H4 (cell line): ENCODE measurements around the gene SNRNP48. TPM values are rescaled to one million over a fixed set of nuclear protein-coding genes. Genes with fewer than 3 reads are reported as not detected.

Experiments
- DNase-seq: peaks from one replicate; pipeline ENCODE4 v3.0.0-alpha.2; 2015; ENCODE audit warnings: low spot score
- total RNA-seq: library from RNA; depleted of rRNA; stranded (reverse); fragments of >200 nt; shearing (Covaris generic); gene quantifications from 2 replicates; pipeline ENCODE4 v1.2.3, GENCODE V29; 2014; rRNA removed

Gene SNRNP48
- total RNA-seq, 1 experiment from 2014 or later: 6.4 TPM

DNA sequence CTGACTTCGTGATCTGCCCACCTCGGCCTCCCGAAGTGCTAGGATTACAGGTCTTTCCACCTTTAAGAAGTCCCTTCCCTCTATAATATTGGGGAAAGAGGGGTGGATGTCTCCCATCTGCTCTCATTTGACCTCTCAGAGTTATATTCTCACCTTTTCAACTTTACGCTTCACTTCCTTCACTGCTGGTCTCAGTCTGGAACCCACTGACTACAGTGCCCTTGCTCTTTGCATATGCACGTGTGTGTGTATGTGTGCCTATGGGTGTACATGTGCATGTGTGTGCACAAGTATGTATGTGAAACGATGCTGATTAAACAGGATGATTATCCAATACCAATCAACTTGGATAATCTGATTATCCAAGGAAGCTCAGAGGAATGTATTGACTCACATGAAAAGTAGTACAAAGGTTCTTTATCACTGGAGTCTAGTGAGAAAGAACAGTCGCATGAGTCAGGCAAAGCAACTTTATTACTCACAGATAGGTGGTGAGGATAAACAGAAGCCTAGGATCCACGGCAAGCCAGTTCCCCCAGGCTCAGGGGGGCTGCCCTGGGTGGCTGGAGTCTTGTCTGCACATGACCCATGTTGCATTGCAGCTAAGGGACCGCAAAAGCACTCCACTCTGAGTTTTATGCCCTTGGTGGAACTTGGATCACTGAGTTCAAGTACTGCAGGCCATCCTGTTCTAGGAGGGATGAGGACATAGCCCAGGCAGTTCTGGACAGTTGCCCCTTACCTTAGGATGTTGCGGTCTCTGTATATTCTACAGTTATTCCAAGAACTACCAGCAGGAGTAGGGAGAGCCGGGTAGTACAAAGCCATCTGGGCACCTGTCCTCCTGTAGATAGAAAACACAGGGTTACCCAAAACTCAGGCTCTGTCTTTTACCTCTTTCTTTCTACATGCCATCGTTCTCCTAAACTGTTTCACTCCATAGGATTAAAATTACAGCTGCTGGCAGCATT, 50.9 kb downstream of the SNRNP48 start:
- no peak for DNase-seq

DNA sequence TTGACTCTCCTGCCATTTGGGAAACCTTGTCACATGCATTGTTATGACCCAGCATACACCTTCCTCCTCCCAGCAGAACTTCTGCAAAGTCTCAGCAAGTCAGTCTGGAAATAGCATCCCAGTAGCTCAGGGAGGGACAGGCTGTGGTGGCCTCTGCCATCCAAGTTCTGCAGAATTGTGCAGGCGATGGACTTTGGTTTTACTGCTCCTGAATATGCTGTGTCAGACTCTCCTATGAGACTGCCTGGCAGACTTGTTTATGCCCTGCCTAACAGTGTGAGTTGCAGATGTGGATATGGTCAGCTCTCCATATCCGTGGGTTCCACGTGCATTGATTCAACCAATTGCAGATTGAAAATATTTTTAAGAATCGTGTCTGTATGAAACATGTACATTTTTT, 52.8 kb downstream of the SNRNP48 start:
- no peak for DNase-seq

- DNase-seq: no peak
Measured at GRCh38 chr6:7644417-7644816, 54.4 kb downstream of the SNRNP48 start.

DNA sequence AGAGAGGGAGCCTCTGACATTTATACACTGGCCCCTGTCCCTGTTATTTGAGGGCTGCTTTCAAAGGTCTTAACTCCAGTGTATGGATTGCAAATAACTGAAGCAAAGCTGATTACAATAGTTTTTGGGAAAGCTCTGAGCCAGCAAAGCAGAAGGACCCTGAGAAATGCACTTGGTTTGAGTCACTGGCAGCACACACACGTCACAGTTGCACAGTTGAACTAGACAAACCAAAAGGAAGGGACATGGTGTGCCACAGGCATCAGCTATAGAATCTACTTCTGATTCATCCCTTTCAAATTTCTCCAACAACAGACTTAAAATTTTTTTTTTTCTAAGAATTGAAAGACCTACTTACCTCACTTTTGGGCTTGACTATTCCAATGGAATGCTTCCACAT, 56.4 kb downstream of the SNRNP48 start:
- DNase-seq: no peak

DNA sequence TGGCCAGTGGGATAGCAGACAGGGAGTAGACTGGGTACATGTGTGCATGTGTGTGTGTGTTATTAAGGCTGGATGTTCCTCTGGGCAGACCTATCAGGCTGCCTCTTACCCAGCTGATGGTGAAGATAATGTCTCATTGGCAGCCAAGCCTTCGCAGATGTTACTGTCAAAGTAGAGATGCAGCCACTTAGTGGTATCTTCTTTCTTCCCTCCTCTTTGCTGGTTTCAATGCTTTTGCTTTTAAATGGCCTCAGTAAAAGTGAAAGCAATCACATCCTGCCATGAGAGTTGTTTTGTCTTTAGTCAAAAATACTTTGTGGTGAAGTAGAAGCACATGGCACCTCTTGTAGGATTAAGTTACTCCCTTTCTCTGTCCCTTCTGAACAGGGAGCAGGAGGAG, 57.5 kb downstream of the SNRNP48 start:
- no peak for DNase-seq

DNA sequence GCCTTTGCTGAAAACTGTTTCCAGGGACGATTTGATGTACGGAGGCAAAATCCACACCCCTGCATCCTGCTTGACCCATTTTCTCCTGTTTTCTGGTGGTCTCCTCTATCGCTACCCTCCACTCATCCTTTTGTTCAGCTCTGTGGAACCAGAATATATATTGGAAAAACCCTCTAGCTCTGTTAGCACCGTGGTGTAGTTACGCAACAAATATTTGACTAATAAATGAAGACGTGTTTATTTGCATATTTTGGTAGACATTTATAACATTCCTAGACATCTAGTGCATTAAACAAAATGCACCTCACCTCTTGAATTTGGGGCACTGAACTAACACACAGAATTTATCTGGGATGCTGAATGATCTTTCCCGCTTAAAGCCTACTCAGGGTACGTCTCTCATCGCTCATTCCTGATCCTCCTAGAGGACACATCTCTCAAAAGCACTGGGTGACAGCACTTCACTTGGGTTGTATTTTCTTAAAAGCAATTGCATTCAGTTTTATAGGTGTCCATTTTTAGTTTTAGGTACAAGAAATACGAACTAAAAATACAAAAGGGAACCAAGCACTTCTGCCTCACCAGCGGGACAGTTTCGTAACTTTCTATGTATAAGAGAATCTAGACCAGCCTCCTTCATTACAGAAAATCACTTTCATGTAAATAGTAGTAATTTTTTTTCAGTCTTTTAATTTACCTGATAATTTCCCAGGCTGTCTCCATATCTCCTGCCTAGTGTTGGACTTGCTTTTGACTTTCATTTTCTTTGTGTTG, 59.2 kb downstream of the SNRNP48 start:
- no peak for DNase-seq

DNA sequence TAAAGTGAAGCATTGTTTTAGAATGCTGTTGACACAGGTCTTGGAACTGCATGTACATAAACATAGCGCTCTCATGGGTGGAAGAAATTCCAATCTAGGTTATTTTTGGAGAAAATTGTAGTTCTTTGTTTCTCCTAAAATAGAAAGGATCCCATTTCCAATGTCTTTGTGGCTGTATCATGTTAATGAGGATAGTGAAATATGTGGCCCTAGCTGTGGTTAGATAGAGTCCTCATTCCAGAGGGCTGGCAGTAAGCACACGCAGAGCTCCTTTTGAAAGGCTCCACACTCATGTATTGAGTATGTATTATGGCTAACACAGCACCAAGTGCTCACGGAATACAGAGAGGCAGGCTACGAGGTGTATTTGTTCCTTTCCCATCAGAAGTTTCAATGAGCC, 60.9 kb downstream of the SNRNP48 start:
- DNase-seq: no peak

DNA sequence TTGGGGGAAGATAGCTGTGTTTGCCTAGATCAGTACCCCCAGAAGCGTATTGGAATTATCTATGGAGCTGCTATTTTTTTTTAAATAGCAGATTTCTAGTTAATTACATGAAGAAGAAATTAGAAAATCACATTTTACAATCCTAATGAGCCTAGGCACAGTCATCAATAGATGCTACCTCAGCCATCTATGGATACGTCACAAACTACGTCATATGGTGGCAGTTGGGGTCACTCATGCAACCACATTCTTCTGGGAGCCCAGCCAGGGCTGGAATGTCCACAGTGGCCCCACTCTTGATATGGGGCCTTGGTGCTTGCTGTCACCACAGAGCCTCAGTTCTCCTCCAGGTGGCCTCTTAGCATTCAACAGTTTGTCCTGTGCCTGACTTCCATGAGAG, 63.0 kb downstream of the SNRNP48 start:
- DNase-seq: no peak

DNA sequence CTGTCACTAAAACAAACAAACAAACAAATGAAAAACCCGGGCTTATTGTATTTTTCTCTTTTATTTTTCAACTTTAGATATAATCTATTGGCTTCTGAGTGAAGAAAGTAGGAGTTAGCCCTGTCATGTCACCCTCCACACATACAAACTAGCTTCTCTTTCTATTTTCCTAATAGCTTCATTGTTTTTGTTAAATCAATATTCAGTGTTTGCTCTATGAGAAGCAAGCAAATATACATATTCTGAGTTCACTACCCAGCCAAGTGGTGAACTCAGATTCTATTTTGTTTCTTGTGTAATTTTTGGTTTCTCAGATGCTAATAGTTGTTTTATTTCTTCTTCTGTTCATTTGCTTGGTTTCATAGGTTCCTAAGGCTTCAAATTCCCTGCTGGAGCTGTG, 66.4 kb downstream of the SNRNP48 start:
- DNase-seq: no peak

DNA sequence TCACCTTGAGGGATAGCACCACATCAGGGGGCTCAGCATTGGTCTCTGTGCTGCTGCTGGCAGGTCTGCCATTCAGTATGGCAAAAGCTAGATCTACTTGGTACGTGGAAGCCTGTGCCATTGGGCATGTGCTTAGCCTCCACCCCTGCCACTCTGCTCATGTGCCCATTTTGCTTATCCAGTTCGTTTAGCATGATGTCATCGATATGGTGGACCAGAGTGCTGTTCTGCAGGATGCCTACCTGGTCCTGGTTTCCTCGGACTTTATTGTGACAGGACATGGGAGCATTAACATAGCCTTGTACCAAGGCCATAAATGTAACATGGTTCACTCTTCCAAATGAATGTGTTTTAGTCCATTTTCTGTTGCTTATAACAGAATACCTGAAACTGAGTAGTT, 68.5 kb downstream of the SNRNP48 start:
- DNase-seq: no peak

DNA sequence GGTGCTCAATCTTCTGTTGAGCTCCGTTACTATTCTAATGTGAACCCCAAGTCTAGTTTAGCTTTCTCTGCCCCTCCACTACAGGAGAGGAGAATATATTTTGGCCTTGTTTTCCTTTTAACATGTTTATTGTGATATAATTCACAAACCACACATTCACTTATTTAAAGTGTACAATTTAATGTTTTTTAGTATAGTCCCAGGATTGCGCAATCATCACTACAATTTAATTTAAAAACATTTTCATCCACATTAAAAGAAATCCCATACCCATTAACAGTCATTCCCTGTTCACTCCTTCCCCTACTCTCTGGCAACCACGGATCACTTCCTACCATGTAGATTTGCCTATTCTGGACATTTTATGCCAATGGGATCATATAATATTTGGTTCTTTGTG, 71.4 kb downstream of the SNRNP48 start:
- no peak for DNase-seq

Other genes starting within 250 kb of the SNRNP48 start
- gene CAGE1, start 200.5 kb upstream of the SNRNP48 start, total RNA-seq: not detected in 2 replicates
- 11.4 and 16.9 TPM in 2 replicates for gene RIOK1, start 200.4 kb upstream of the SNRNP48 start, total RNA-seq
- 0.02 and 0.04 TPM in 2 replicates for gene DSP, start 48.5 kb upstream of the SNRNP48 start, total RNA-seq
- 2.1 and 2.8 TPM in 2 replicates for gene BMP6, start 135.9 kb downstream of the SNRNP48 start, total RNA-seq